Subcutaneous adipose tissue (tissue), 4 donors: ENCODE data around the gene SP140L. TPM values are rescaled to one million over a fixed set of nuclear protein-coding genes. Genes with fewer than 3 reads are reported as not detected.

Experiments
- total RNA-seq, 4 donors: library from RNA; depleted of rRNA; stranded (reverse); fragments of >200 nt; gene quantifications; one replicate each; pipeline ENCODE4 v1.1.0, GENCODE V29; 2016
- TF ChIP-seq, protein P1 (sequence below): fragments of 450-650 bp; IDR thresholded peaks from one replicate; pipeline ENCODE4 v1.5.1; 2016; ENCODE audit warnings: low read depth, mild to moderate bottlenecking, control low read depth, antibody characterized with exemption, moderate library complexity

SP140L gene
- total RNA-seq, 4 donors from 2014 or later = 10.4 to 22.6 (median 13.3) TPM

DNA sequence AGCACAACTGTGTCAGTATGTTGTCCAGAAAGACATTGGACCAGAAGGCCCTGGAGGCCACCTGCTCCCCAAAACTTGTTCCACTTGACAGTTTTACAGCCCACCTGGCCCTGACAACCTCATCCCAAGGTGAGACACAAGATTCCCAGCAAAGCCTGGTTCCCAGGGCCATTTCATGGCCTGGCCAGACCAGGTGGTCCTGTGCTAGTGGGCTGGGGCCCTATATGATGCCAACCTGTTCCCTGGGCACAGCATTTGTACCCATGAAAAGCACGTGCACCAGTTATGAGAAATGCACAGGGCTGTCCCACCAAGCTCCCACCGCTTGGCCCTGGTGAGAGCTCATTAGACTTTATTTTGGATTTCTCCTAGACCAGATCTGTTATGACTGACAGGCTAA lies 6.0 kb upstream of the SP140L start:
- TF ChIP-seq, protein P1, sequence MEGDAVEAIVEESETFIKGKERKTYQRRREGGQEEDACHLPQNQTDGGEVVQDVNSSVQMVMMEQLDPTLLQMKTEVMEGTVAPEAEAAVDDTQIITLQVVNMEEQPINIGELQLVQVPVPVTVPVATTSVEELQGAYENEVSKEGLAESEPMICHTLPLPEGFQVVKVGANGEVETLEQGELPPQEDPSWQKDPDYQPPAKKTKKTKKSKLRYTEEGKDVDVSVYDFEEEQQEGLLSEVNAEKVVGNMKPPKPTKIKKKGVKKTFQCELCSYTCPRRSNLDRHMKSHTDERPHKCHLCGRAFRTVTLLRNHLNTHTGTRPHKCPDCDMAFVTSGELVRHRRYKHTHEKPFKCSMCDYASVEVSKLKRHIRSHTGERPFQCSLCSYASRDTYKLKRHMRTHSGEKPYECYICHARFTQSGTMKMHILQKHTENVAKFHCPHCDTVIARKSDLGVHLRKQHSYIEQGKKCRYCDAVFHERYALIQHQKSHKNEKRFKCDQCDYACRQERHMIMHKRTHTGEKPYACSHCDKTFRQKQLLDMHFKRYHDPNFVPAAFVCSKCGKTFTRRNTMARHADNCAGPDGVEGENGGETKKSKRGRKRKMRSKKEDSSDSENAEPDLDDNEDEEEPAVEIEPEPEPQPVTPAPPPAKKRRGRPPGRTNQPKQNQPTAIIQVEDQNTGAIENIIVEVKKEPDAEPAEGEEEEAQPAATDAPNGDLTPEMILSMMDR = no peak

DNA sequence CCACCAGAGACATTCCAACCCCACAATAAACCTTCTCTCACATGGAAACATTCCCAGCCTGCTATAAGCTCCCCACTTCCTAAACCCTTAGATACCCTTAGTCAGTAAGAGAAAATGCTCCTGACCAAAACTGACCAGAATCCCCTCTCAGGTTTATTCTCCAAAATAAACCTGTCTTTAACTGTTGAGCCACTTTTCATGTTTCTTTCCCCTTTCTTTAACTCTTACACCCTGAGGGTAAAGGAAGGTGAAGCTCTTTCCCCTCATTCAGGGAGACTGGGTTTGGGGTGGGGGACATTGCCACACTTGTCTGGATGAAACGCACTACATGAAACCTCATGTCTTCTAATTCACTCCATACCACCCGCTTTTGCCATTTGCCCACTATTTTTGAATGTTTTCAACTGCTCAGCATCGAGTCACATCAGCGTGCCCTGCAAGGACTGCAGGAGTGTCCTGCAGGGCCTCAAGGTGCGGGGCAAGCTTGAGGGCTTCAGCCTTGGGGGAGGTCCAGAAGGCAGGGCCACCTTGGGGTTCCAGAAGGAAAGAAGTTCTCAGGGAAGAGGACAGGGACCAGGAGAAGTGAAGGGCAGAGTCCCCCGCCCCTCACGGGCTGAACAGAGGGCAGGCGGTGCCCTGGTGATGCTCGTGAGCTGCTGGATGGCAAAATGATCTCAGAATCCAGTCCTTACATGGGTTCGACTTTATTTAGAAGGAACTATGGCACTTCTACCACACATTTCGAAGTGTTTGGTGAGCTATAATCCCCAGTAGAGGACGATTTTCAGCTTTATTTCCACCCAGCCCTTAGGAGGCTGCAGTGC lies 4.2 kb upstream of the SP140L start:
- TF ChIP-seq, protein P1 = no peak

DNA sequence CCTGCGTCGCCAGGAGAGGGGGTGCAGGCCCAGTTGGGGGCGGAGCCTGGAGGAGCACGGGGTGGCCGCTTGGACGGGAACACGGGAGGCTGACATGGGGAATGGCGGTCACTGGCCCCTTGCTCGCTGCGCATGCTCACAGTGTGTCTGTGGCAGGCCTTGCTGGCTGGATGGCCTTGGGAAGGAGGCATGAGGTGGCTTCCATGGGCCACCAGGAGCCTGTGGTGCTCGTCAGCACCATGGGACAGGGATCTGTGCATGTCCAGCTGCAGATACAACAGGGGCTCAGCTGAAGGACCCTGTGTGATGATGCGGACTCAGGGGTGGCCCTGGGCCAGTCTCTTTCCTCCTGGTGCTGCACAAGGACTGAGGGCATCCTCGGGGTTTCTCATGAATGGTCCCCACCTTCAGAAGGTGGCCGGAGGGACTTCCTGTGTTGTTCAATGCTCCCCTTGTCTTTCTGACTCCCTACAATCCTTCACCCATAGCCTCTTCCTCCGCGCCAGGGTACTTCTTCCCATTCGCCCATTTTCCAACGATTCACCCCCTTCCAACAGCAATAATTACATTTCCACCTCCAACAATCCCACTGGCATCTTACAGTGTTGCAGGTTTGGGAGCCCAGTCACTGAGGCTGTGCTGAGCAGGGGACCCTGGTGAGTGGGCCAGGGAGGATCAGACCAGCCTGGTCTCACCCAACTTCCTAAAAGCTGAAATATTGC lies 3.4 kb upstream of the SP140L start:
- TF ChIP-seq, protein P1 = no peak

DNA sequence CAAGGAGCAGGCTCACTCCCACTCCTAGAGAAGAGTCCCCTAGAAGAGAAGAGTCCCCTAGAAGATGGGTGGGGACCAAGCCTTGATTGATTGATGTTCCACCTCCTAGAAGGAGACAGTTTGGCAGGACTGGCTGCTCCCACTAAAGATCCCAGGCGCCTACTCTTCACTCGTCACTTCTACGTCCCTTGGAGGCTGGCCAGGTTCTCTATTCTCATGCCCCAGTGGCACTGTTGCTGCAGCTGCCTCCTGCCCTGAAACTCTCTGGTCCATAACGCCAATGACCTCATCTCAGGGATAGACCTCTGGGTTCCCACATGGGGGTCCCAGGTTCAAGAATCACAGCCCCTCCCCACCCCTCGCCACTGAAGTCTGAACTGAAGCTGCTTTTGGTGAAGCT lies 2.5 kb upstream of the SP140L start:
- TF ChIP-seq, protein P1 = no peak

DNA sequence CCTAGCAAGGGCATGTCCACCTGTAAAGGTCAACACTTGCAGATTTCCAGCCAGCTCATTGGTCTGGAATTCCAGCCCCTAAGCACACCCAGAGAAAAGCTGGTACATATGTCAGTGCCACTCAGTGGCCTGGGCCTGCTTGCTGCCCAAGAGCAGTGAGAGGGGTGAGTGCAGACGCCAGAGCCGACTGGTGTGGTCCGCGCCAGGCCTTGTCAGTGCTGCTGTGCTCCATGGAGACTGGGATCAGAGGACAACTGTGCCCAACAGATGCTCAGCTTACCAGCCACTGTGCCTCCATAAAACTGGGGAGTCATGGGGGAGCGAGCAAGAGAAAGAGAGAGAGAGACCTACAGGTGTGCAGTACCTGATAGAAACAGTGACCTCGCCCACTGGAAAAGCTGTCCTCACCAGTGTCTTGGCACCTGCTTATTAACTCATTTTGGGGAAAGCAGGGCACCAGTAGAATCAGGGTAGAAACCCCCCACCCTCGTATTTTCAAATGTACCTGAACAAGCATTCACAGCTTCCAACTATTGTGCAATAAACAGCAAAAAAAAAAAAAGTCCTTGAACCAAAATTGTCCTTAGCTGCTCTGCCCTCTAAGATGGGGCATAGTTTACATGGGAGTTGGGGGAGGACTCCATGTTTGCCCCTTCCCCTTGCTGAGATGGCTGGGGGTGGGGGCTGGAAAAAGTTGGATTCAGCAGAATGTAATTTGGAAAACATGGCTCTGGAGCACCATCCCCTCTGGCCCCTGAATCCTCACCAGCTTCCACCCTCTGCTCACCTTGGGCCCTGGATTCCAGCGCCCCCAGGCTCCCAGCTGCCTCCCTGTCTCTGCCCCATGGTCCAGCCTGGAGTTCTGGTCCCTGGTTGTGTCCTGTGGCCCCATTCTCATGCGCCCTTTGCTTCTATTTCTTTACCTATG lies 1.4 kb upstream of the SP140L start:
- TF ChIP-seq, protein P1 = no peak

DNA sequence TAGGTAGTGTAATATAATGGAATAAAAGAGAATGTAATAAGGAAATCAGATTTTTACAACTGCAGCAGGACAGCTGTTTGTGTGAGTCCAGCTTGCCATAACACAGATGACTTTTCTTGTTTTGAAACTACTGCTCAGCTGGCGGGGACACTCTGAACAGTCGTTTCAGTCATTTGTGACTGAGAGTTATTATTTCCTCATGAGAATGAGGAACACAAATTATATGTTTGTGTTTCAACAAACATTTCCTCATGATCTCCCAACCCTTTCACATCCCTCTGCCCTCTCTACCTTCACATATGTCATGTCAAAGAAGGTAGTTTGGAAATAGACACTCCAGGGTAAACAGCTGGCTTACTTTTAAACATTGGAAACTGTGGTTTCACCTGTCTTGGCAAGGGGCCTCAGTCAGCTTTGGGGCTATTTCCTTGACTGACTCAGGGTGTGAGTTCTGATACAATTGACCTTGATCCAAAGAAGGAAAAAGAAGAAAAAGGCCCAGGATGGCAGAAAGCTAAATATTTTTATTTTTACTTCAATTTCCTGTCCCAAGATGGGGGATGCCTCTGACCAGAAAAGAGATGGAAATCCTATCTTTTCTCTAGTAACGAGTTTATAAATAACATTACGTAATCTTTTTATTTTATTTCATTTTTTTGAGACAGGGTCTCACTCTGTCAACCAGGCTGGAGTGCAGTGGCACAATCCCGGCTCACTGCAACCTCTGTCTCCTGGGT lies 593 bp downstream of the SP140L start:
- TF ChIP-seq, protein P1 = no peak
